Measurements from ENCODE around the gene PNPLA1. TPM values are rescaled to one million over a fixed set of nuclear protein-coding genes. Genes with fewer than 3 reads are reported as not detected.

PNPLA1 gene
- total and polyA plus RNA-seq, 8 donors = 0.11 to 2.0 (median 0.15) TPM; not detected in 1

DNA sequence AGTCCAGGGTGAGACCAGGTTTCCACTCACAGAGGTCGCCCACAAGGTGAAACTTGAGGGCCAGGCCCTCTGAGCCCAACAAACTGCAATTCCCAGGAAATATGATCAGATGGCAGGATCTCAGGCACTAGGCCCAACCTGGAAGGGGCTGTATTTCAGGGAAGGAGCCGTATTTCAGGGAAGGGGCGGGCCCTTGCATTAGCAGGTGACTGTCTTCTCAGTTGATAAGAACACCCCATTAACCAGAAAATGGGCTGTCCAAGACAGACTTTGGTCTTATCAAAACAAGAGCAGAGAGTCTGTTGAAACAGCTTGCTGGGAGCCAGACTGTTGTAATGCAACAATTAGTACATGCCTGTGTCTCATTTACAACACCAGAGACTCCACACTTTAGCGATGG lies 77.8 kb downstream of the PNPLA1 start:
- Histone ChIP-seq H3K27ac (no peak overlapping the region), H3K36me3 (no peaks in the 10 kb centered on the region), H3K9me3 (peaks cover 0 to 2% of the 10 kb centered on the region in 2 donors), H3K27me3 (no peaks in the 10 kb centered on the region), H3K4me3 (no peak overlapping the region), H3K4me1 (peaks cover 4% of the 10 kb centered on the region in 2 donors)
- TF ChIP-seq, protein P1, sequence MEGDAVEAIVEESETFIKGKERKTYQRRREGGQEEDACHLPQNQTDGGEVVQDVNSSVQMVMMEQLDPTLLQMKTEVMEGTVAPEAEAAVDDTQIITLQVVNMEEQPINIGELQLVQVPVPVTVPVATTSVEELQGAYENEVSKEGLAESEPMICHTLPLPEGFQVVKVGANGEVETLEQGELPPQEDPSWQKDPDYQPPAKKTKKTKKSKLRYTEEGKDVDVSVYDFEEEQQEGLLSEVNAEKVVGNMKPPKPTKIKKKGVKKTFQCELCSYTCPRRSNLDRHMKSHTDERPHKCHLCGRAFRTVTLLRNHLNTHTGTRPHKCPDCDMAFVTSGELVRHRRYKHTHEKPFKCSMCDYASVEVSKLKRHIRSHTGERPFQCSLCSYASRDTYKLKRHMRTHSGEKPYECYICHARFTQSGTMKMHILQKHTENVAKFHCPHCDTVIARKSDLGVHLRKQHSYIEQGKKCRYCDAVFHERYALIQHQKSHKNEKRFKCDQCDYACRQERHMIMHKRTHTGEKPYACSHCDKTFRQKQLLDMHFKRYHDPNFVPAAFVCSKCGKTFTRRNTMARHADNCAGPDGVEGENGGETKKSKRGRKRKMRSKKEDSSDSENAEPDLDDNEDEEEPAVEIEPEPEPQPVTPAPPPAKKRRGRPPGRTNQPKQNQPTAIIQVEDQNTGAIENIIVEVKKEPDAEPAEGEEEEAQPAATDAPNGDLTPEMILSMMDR (IDR thresholded peaks at IDR 0.05) = no peak
- DNase-seq = peak in 1 of 4 donors; percentile 18
- no peak for ATAC-seq
- intact Hi-C loops (cut with DNase I) = no loop called here

GRCh38 chr6:36349240-36349639 lies 79.4 kb downstream of the PNPLA1 start:
- ATAC-seq = no peak

GRCh38 chr6:36350082-36350481 lies 80.2 kb downstream of the PNPLA1 start:
- DNase-seq = no peak
- ATAC-seq = peak; percentile 6
- Histone ChIP-seq H3K27me3 (no peaks in the 10 kb centered on the region), H3K9me3 (peaks cover 0 to 2% of the 10 kb centered on the region in 2 donors), H3K27ac (peak overlapping the region in 1 of 2 donors; percentile 39), H3K4me3 (no peak overlapping the region), H3K36me3 (no peaks in the 10 kb centered on the region), H3K4me1 (peaks cover 4% of the 10 kb centered on the region in 2 donors)
- intact Hi-C loops (cut with DNase I) = no loop called here
- TF ChIP-seq, protein P1 (IDR thresholded peaks at IDR 0.05) = no peak

More at GRCh38 chr6:36349240-36349639, 79.4 kb downstream of the PNPLA1 start:
- TF ChIP-seq, protein P1 (IDR thresholded peaks at IDR 0.05) = no peak
- Histone ChIP-seq H3K4me1 (peaks cover 4% of the 10 kb centered on the region in 2 donors), H3K9me3 (peaks cover 0 to 2% of the 10 kb centered on the region in 2 donors), H3K27ac (no peak overlapping the region), H3K4me3 (no peak overlapping the region), H3K36me3 (no peaks in the 10 kb centered on the region), H3K27me3 (no peaks in the 10 kb centered on the region)
- DNase-seq = peak in 1 of 4 donors; percentile 25
- intact Hi-C loops (cut with DNase I) = no loop called here

DNA sequence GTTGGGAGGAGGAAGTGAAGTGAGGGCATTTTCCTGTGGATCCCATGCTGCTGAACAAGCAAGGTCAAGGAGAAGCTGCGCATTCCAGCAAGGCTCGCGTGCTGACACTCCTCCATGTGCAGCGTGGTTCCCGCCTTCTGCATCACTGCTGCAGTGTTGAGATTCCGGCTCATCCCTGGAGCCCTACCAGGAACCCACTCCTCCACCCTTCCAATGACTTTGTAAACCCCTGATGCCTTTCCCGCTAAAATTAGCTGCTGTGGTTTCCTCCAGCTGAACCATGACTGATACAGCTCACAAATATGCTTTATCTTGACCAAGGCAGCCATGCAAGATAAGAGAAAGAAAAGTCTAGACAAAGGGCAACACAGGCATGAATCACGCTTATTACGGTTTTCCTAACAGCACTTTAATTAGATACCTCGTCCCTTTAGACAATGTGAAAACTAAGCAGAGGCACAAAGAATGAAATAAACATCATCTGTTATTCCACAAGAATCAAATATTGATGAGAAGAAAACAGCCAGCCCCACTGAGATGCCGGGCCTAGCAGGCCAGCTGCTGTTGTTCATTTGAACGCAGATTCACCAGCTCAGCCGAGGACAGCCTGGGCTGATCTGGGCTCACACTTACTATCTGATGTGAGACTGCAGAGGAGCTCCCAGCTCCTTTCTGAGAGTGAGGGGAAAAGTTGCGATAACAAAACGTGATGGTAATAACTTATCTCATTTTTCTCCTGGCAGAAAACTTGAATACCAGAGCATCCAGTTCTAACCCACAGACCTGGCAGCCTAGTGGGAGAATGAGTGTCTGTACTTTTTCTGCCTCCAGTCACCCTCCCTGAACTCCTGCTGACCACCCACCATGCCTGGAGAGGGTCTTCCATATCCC lies 81.1 kb downstream of the PNPLA1 start:
- H3K27ac ChIP-seq = peak overlapping the region in 1 of 2 donors; percentile 39
- DNase-seq = peak in 3 of 4 donors; percentile 24 to 59 (median 58)
- ATAC-seq = peak; percentile 61
- H3K27me3 ChIP-seq = no peaks in the 10 kb centered on the region
- H3K36me3 ChIP-seq = no peaks in the 10 kb centered on the region
- H3K4me1 ChIP-seq = peaks cover 4% of the 10 kb centered on the region in 2 donors
- peaks cover 0 to 2% of the 10 kb centered on the region in 2 donors for H3K9me3 ChIP-seq
- TF ChIP-seq, protein P1 (IDR thresholded peaks at IDR 0.05) = no peak
- intact Hi-C loops (cut with DNase I) = no loop called here
- H3K4me3 ChIP-seq = no peak overlapping the region

DNA sequence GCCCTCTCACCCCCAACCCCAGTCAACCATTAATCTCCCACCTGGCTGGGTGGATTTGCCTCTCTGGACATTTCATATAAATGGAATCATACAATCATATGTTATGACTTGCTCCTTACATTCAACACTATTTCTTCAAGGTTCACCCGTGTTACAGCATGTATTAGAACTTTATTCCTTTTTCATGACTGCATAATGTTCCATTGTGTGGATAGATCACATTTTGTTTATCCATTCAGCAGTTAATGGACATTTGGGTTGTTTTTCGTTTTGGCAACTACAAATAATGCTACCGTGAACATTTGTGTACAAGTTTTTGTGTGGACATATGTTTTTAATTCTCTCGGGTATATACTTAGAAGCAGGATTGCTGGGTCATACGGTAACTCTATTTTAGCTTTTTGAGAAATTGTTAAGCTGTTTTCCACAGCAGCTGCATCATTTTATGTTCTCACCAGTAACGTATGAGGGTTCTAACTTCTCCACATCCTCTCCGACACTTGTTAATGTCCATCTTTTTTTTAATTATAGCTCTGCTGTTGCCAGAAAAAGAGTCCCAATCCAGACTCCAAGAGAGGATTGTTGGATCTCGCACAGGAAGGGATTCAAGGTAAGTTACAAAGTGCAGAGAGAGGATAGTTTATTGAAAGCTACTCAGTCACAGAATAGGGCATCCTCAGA lies 82.8 kb downstream of the PNPLA1 start:
- Histone ChIP-seq H3K4me1 (peaks cover 4% of the 10 kb centered on the region in 2 donors), H3K27me3 (no peaks in the 10 kb centered on the region), H3K4me3 (no peak overlapping the region), H3K9me3 (peaks cover 0 to 2% of the 10 kb centered on the region in 2 donors), H3K27ac (no peak overlapping the region), H3K36me3 (no peaks in the 10 kb centered on the region)
- intact Hi-C loops (cut with DNase I) = no loop called here
- DNase-seq (no peak), ATAC-seq (no peak)
- TF ChIP-seq, protein P1 (IDR thresholded peaks at IDR 0.05) = no peak
